Cardiac fibroblast (primary cell): ENCODE data around the gene PRSS37.
"Not testable (repeated sequence)": the region's sequence is repeated elsewhere in the genome, so short reads cannot be mapped to it uniquely, and the experiment has no call there.

Experiments
- DNase-seq, 2 donors: peaks; one replicate each; pipeline versions ENCODE4 v3.0.0 to v3.0.0-alpha.2; 2010; ENCODE audit warnings: low read depth in 2 of 2
- H3K4me3 ChIP-seq, 2 donors: replicated peaks in 1 of 2; 1 replicate in 1 of 2; 2 replicates in 1 of 2; pipeline ENCODE4 v1.5.1; 2011; ENCODE audit warnings: low read depth in 2 of 2, low read length in 2 of 2, mild to moderate bottlenecking in 2 of 2, moderate library complexity in 1 of 2
- CTCF ChIP-seq: IDR thresholded peaks from one replicate; pipeline ENCODE4 v1.5.1; 2011; ENCODE audit warnings: low read depth, mild to moderate bottlenecking, low read length, inconsistent platforms

PRSS37 gene

GRCh38 chr7:141842904-141843303 is 1.6 kb upstream of the PRSS37 start:
- DNase-seq = no peak
- TF ChIP-seq CTCF = no peak

GRCh38 chr7:141840708-141841107 is 577 bp downstream of the PRSS37 start:
- no peak for DNase-seq
- H3K4me3 ChIP-seq = no peak overlapping the region
- TF ChIP-seq CTCF = no peak

More at GRCh38 chr7:141842904-141843303, 1.6 kb upstream of the PRSS37 start:
- no peak overlapping the region for H3K4me3 ChIP-seq

- TF ChIP-seq CTCF = no peak
- no peak overlapping the region for H3K4me3 ChIP-seq
- no peak for DNase-seq
Observed at GRCh38 chr7:141839256-141839655, 2.0 kb downstream of the PRSS37 start.

GRCh38 chr7:141838581-141838980 is 2.7 kb downstream of the PRSS37 start:
- no peak for DNase-seq
- H3K4me3 ChIP-seq = no peak overlapping the region
- no peak for TF ChIP-seq CTCF

GRCh38 chr7:141837683-141838082 is 3.6 kb downstream of the PRSS37 start:
- no peak overlapping the region for H3K4me3 ChIP-seq
- TF ChIP-seq CTCF = no peak
- DNase-seq = no peak

- H3K4me3 ChIP-seq, DNase-seq: not testable (repeated sequence)
Observed at GRCh38 chr7:141822432-141822831, 18.9 kb downstream of the PRSS37 start.

GRCh38 chr7:141820067-141820466 is 21.2 kb downstream of the PRSS37 start:
- TF ChIP-seq CTCF = no peak
- H3K4me3 ChIP-seq = no peak overlapping the region
- DNase-seq = no peak
